Measurements from ENCODE around the gene TIPARP.

The TIPARP gene

DNA sequence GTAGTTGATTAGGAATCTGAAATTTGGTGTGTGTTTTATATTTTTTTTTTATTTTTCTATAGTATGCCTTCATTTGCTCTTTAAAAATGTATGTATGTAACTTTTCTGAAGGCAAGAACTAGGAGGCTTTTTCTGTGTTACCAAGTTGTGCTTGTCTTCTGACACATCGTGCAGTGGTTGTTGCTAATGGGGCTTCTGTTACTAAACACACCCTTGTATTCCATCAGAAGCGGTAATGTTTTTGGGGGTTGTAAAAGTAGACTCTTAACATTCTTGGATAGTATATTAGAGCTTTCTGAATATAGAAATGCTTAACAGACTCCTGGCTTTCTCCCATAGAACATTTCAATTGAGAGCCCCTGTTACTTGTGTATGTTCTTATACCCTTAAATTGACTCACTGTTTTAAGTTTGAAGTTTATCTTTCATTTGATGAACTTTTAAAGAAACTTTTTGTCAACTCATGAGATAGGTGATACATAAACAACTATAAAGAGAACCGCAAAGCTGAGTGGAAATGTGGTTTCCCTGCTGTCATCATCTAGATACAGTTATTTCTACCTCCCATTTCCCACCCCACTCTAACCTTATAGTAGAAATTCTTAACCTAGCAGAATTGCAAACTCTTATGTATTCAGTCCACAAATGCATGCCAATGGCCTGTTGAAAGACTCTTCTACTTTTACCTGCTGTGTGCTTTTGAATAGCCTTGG lies 2.5 kb downstream of the TIPARP start:
- DNase-seq (ENCODE audit: low read depth in 2 of 2): no peak

- DNase-seq (ENCODE audit: low read depth in 2 of 2): no peak
These were observed 3.1 kb downstream of the TIPARP start for GRCh38 chr3:156677536-156677935.

- no peak for DNase-seq (ENCODE audit: low read depth in 2 of 2)
These were observed 3.8 kb downstream of the TIPARP start for GRCh38 chr3:156678197-156678596.

DNA sequence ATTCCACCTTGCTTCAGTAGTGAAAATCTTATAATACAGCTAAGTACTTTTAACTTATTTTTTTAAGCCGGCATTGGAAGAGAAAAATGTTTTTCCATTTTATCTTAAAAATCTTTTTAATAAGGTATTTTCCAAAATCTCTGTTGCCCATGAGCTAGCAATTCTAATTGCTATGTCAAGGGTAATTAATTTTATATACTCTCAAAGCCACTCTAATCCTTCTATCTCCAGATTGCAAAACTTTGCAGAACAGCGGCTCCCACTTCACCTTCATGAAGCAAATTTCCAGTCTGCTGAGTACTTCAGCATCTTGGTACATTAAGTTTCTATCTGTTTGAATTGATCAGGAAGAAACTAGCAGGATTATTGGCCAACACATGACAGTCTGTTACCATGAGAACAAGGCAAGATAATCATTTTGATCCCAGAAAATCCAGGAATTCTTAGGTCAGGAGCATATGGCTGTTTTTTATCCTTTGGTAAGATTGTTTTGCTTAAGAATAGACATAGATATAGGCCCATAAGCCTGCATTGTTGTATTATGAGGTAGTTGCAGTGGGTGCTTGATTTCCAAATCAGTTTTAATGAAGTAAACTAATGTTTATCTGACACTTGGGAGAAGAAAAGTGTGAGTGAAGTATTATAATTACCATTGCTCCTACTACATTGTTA lies 6.0 kb downstream of the TIPARP start:
- DNase-seq (ENCODE audit: low read depth in 2 of 2): no peak

DNA sequence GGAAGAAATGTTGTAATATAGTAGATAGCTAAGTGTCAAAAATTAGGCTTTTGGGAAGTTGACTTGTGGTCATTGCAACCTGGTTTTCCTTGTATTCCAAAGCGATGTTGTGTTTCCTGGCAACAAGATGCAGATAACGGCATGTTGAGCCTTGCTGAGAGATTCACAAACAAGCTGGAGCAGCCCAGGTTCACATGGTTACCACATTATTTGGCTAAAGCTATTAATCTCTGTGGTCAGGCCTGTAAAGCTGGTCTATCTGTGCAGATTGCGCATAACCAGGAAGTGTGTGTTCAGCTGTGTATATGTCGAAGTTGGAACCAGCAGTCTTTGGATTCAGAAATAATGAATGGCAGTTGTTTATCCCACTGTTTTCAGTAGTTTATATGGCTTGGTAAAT lies 6.6 kb downstream of the TIPARP start:
- no peak for DNase-seq (ENCODE audit: low read depth in 2 of 2)

DNA sequence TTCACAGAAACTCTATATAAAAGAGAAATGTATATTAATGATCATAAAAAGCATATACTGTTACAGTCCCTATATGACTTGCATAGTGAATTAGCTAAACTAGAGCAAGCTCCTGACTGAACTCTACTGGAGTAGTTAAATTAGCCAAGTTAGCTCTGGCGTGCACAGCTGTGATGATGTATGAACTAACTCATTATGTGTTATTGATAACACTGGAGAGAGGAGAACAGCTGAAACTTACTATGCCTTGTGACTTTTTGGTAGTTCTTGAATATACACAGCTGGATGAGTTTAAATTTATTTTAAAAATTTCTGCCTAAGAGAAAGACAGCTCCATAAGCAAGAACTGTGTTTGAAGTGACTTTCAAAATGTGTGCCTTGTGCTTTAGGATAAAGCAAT lies 8.1 kb downstream of the TIPARP start:
- DNase-seq (ENCODE audit: low read depth in 2 of 2): no peak

DNA sequence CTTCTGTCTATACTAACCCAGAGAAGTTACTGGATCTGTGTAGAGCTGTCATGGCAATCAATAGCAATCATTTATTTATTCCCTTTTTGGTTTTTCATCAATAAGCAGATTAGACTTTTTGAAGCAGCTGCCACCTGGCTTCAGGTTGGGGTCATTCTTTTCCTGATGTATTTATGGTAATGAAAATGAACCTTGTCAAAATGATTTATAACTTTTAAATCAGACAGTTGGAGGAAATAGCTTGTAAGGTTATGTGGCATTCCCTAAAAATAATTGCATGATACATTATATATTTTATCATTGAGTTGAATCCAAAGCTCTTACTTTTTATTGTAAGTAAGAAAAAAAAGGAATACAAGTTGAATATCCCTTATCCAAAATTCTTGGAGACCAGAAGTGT lies 8.6 kb downstream of the TIPARP start:
- DNase-seq (ENCODE audit: low read depth in 2 of 2): no peak

GRCh38 chr3:156685198-156685597 lies 10.8 kb downstream of the TIPARP start:
- DNase-seq (ENCODE audit: low read depth in 2 of 2): no peak

GRCh38 chr3:156685752-156686151 lies 11.4 kb downstream of the TIPARP start:
- DNase-seq (ENCODE audit: low read depth in 2 of 2): no peak

DNA sequence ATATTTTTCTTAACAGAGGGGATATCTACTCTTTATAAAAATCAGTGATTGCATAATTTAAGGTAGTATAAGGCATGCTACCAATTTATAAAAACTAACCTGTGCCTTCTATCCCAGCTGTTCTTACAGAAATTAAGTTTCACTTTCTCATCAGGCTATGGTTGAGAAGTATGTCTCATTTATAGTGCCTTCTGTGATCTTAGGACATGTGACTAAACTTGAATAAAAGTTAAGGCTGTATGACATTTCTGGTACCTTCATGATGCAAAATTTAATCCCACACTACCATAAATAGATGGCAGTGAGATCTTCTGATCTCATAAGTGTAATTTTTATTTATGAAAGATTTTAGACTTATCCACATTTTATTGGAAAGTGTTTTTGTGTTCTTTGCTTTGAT lies 12.6 kb downstream of the TIPARP start:
- no peak for DNase-seq (ENCODE audit: low read depth in 2 of 2)

GRCh38 chr3:156688632-156689452 lies 14.5 kb downstream of the TIPARP start:
- DNase-seq (ENCODE audit: low read depth in 2 of 2): no peak

DNA sequence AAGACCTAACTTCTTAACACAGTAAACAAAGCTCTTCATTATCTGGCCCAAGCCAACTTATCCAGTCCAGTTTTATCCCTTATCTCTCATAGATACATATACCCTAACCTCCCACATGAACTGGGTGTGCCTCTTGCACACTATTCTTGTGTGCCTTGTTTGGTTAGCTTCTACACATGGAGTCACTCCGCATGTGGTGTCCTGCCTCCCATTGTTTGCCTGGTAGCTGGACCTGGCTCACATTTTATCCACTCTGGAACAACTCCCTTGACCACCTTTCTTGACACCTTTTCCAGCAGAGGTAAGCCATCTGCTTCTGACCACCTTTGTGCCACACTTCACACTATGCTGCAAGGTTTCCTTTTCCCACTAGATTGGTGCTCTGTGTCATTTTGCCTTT lies 15.2 kb downstream of the TIPARP start:
- no peak for DNase-seq (ENCODE audit: low read depth in 2 of 2)

DNA sequence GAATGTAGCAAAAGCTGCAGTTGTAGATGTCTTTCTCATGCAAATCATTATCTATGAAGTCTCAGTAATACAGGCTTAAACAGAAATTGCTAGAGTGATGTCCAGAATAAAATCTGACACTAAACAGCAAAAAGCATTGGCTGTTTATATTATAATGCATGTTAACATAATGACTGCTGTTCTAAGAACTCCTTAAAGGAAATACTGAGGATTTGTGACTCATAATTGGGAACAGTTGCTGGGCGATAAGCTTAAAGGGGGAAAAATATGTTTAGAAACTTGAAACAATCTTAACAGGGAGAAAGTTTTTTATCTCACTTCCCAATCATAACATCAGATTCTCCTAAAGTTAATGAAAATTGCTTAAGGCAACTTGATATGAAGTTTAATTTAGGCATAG lies 17.5 kb downstream of the TIPARP start:
- DNase-seq (ENCODE audit: low read depth in 2 of 2): no peak

DNA sequence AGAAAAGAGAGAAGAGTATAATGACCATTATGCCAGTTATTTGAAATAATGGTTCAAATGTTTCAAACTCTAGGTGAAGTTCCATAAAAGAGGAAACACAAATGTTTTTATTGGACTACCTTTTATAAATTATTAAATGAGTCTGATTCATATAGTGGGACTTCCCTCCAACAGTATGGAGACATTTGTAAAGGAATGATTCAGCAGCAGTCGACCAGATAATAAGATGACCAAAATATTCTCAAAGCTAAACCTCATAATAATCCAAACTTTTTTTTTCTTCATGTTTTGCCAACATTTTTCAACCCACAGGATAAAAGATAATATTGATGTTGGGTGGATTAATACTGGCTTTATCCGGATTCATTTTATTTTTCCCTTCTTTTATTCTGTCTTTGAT lies 18.8 kb downstream of the TIPARP start:
- DNase-seq (ENCODE audit: low read depth in 2 of 2): no peak

- no peak for DNase-seq (ENCODE audit: low read depth in 2 of 2)
These were observed 20.1 kb downstream of the TIPARP start for GRCh38 chr3:156694536-156694935.

GRCh38 chr3:156702367-156702766 lies 28.0 kb downstream of the TIPARP start:
- DNase-seq (ENCODE audit: low read depth in 2 of 2): no peak

DNA sequence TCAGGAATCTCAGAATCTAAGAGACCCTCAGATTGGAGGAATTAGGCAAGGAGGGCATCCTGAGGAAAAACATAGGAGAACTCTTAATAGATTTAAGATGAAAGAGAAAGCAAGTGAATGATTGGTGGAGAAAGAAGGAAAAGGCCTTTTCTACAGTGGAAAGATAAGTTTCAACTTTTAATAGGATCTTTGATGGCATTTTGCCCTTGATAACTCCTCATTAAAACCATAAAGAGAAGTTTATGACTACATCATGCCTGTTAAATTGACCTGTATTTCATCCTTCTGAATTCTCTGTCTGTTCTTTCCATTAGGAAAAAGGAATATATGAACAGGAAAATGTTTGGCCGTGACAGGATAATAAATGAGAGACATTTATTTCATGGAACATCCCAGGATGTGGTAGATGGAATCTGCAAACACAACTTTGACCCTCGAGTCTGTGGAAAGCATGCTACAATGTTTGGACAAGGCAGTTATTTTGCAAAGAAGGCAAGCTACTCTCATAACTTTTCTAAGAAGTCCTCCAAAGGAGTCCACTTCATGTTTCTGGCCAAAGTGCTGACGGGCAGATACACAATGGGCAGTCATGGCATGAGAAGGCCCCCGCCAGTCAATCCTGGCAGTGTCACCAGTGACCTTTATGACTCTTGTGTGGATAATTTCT lies 30.1 kb downstream of the TIPARP start:
- no peak for DNase-seq (ENCODE audit: low read depth in 2 of 2)

GRCh38 chr3:156705761-156706616 lies 31.6 kb downstream of the TIPARP start:
- DNase-seq (ENCODE audit: low read depth in 2 of 2): no peak

GRCh38 chr3:156707588-156707987 lies 33.2 kb downstream of the TIPARP start:
- DNase-seq (ENCODE audit: low read depth in 2 of 2): no peak

DNA sequence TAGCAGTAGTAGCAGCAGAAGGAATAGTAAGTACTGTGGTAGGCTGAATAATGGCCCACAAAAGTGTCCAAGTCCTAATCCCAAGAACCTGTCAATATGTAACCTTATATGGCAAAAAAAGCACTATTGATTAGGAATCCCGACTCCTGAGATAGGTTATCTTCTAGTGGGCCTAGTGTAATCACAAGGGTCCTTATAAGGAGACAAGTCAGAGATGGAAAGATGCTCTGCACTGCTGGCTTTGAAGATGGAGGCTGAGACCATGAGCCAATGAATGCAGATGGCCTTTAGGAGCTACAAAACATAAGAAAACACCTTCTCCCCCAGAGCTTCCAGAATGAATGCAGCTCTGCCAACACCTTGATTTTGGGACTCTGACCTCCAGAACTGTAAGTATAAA lies 36.0 kb downstream of the TIPARP start:
- DNase-seq (ENCODE audit: low read depth in 2 of 2): no peak

- no peak for DNase-seq (ENCODE audit: low read depth in 2 of 2)
These were observed 36.7 kb downstream of the TIPARP start for GRCh38 chr3:156711113-156711512.

Measured in stimulated activated CD4-positive, alpha-beta T cell treated with anti-CD3 and anti-CD28 coated beads, Interleukin-1b, Interleukin-23, amount 100 ng/mL, for 1 hour (primary cell).